SU-DHL-6 (cell line): ENCODE measurements around the gene SLC16A4.

Source experiments
- H2AFZ ChIP-seq: fragments of 200-600 bp; sonication (generic); 2 replicates; pipeline ENCODE4 v1.6.1; 2014; ENCODE audit warnings: low read depth, mild to moderate bottlenecking, moderate library complexity, mixed read lengths, antibody characterized with exemption, low read length; ENCODE audit not compliant: severe bottlenecking
- H3F3A ChIP-seq: fragments of 200-600 bp; shearing (Covaris generic); 2 replicates; pipeline ENCODE4 v1.6.0; 2016; ENCODE audit warnings: antibody characterized with exemption, mild to moderate bottlenecking; ENCODE audit not compliant: insufficient read depth
- H3K27ac ChIP-seq: fragments of 200-600 bp; sonication (generic); 2 replicates; pipeline ENCODE4 v1.5.1; 2016; ENCODE audit warnings: low read depth, mild to moderate bottlenecking, low read length, moderate library complexity, mixed read lengths
- H3K27me3 ChIP-seq: fragments of 200-600 bp; sonication (generic), shearing (Covaris generic); 2 replicates; pipeline ENCODE4 v1.6.0; 2014; ENCODE audit warnings: mild to moderate bottlenecking, low read length
- H3K36me3 ChIP-seq: fragments of 200-600 bp; sonication (generic); 2 replicates; pipeline ENCODE4 v1.6.1; 2014; ENCODE audit warnings: mild to moderate bottlenecking, low read length, mixed read lengths
- H3K4me2 ChIP-seq: fragments of 300-600, 200-600 bp; shearing (Covaris generic), sonication (generic); 2 replicates; pipeline ENCODE4 v1.6.0; 2014; ENCODE audit warnings: low read length, low read depth, mild to moderate bottlenecking; ENCODE audit not compliant: poor library complexity, severe bottlenecking
- H3K4me3 ChIP-seq: fragments of 200-600 bp; sonication (generic); 2 replicates; pipeline ENCODE4 v1.5.1; 2014; ENCODE audit warnings: antibody characterized with exemption, low read length, mild to moderate bottlenecking, mixed read lengths; ENCODE audit not compliant: insufficient read depth, poor library complexity, severe bottlenecking
- H3K79me2 ChIP-seq: fragments of 200-600 bp; sonication (generic); 2 replicates; pipeline ENCODE4 v1.6.1; 2014; ENCODE audit warnings: mild to moderate bottlenecking, low read length, moderate library complexity; ENCODE audit not compliant: insufficient read depth
- H3K9ac ChIP-seq: fragments of 200-600 bp; sonication (generic); 2 replicates; pipeline ENCODE4 v1.7.0; 2014; ENCODE audit warnings: mild to moderate bottlenecking, low read length
- H3K9me2 ChIP-seq: fragments of 200-600 bp; sonication (generic); replicated peaks from 2 replicates; pipeline ENCODE4 v1.6.1; 2014; ENCODE audit warnings: low read length; ENCODE audit not compliant: insufficient read depth
- H3K9me3 ChIP-seq: fragments of 200-600 bp; sonication (generic); 2 replicates; pipeline ENCODE4 v1.6.1; 2014; ENCODE audit warnings: low read length, mixed read lengths; ENCODE audit not compliant: insufficient read depth
- H4K20me1 ChIP-seq: fragments of 200-600 bp; sonication (generic); 2 replicates; pipeline ENCODE4 v1.6.1; 2014; ENCODE audit warnings: low read depth, mild to moderate bottlenecking, antibody characterized with exemption, low read length, moderate library complexity, mixed read lengths
- EZH2phosphoT487 ChIP-seq: fragments of 200-600 bp; sonication (generic), shearing (Covaris generic); conservative IDR thresholded peaks from 2 replicates; pipeline ENCODE4 v1.6.1; 2018; ENCODE audit warnings: mild to moderate bottlenecking, antibody characterized with exemption, low read length, moderate library complexity, mixed read lengths
- TF ChIP-seq, protein P1 (sequence below): fragments of 200-600 bp; sonication (generic); IDR thresholded peaks from one replicate; pipeline ENCODE4 v1.5.1; 2017; ENCODE audit warnings: antibody characterized with exemption, mild to moderate bottlenecking, low read length, moderate library complexity; ENCODE audit not compliant: insufficient read depth, poor library complexity, severe bottlenecking

Gene SLC16A4

GRCh38 chr1:110383251-110383990, 7.4 kb downstream of the SLC16A4 start:
- 0 out of 2 replicates have a peak overlapping the region, but pooled peaks have one; percentile 10 for H3K9ac ChIP-seq
- H3K36me3 ChIP-seq = peaks cover 7% of the 10 kb centered on the region; the same call in 1 of the 2 replicates

DNA sequence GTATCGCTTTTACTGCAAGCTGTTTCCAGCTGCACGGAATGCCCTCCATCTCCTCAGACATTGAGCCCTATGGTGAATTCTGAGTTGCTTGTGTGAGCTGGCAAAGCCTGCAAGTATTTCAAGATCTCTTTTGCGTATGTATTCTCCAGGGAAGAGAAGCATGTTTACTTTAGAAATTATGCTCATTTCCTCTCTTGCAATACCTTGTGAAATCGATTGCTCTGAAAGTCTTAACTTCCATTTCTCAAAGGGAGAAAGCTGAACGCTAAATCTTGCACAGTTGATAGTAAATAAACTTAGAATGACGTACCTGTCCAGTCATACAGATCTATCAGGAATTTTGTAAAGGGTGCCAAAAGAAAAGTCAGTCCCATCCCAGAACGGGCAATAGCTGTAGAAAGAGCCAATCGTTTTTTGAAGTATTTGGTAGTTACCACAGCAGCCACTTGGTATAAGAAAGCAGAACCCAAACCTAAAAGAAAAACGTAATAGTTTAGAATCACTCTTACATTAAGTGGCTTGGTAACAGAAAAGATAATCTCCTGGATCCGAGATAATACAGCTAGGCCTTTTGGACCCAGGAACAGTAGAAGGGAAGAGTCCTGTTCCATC, 10.0 kb downstream of the SLC16A4 start:
- H3K79me2 ChIP-seq = no peaks in the 10 kb centered on the region
- H3K4me2 ChIP-seq = no peak overlapping the region
- H4K20me1 ChIP-seq = no peaks in the 10 kb centered on the region
- no peak overlapping the region for H3K9ac ChIP-seq
- no peaks in the 10 kb centered on the region for H3K9me3 ChIP-seq
- no peak overlapping the region for H3K27ac ChIP-seq
- H3K9me2 ChIP-seq = no peaks in the 10 kb centered on the region
- no peaks in the 10 kb centered on the region for H3K27me3 ChIP-seq
- H2AFZ ChIP-seq = no peak overlapping the region
- no peak overlapping the region for H3K4me3 ChIP-seq
- TF ChIP-seq, protein P1, sequence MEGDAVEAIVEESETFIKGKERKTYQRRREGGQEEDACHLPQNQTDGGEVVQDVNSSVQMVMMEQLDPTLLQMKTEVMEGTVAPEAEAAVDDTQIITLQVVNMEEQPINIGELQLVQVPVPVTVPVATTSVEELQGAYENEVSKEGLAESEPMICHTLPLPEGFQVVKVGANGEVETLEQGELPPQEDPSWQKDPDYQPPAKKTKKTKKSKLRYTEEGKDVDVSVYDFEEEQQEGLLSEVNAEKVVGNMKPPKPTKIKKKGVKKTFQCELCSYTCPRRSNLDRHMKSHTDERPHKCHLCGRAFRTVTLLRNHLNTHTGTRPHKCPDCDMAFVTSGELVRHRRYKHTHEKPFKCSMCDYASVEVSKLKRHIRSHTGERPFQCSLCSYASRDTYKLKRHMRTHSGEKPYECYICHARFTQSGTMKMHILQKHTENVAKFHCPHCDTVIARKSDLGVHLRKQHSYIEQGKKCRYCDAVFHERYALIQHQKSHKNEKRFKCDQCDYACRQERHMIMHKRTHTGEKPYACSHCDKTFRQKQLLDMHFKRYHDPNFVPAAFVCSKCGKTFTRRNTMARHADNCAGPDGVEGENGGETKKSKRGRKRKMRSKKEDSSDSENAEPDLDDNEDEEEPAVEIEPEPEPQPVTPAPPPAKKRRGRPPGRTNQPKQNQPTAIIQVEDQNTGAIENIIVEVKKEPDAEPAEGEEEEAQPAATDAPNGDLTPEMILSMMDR = no peak
- peaks cover 70% of the 10 kb centered on the region for H3F3A ChIP-seq
- peaks cover 9% of the 10 kb centered on the region; the same call in 1 of the 2 replicates for H3K36me3 ChIP-seq

More at GRCh38 chr1:110383251-110383990, 7.4 kb downstream of the SLC16A4 start:
- Histone ChIP-seq H3K79me2 (no peaks in the 10 kb centered on the region), H4K20me1 (no peaks in the 10 kb centered on the region), H3K4me3 (no peak overlapping the region), H3K27me3 (no peaks in the 10 kb centered on the region), H3K4me2 (peak overlapping the region; percentile 59), H3K9me3 (no peaks in the 10 kb centered on the region), H3K27ac (peak overlapping the region; percentile 91), H3F3A (peaks cover 62% of the 10 kb centered on the region), H3K9me2 (no peaks in the 10 kb centered on the region), H2AFZ (no peak overlapping the region)
- no peak for TF ChIP-seq EZH2phosphoT487
- TF ChIP-seq, protein P1 = no peak

DNA sequence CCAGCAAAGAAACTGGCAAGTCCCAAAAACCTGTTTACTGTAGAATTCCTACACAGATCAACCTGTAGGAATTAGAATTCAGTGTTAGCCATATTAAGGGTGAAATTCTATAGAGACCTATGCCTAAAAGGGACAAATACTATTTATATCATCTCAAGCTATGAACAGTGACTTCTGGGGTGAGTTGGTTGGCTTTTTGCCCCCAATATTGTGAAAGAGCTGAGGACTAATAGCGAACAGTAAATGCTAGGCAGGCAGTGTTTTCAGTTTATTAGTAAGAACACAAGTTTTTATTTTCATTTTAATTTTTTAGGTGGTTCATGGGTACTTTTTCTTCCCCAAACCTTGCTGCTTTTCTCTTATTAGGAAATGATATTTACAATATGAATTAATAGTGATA, 15.3 kb downstream of the SLC16A4 start:
- H3K36me3 ChIP-seq = peaks cover 35% of the 10 kb centered on the region; the same call in 1 of the 2 replicates
- H3K9me3 ChIP-seq = no peaks in the 10 kb centered on the region
- H2AFZ ChIP-seq = no peak overlapping the region
- H3K79me2 ChIP-seq = peaks cover 9% of the 10 kb centered on the region
- no peaks in the 10 kb centered on the region for H3K27me3 ChIP-seq
- H3K4me2 ChIP-seq = no peak overlapping the region
- no peak overlapping the region for H3K4me3 ChIP-seq
- H3K9me2 ChIP-seq = no peaks in the 10 kb centered on the region
- TF ChIP-seq, protein P1 = no peak
- no peak for TF ChIP-seq EZH2phosphoT487
- peaks cover 47% of the 10 kb centered on the region; the same call in 1 of the 2 replicates for H3F3A ChIP-seq
- H3K27ac ChIP-seq = no peak overlapping the region
- peaks cover 19% of the 10 kb centered on the region; the same call in 1 of the 2 replicates for H4K20me1 ChIP-seq
- H3K9ac ChIP-seq = no peak overlapping the region
